GM18951 (cell line): ENCODE data around the gene MSX1.

Experiments
- POLR2A ChIP-seq: IDR thresholded peaks from 4 replicates; pipeline ENCODE4 v1.6.1; 2011; ENCODE audit warnings: mild to moderate bottlenecking; ENCODE audit not compliant: insufficient read length, insufficient read depth; ENCODE audit errors: extremely low read depth
- in situ Hi-C: fragments of 300-500 bp; cut with MboI; formaldehyde crosslinking; loops from one replicate; pipeline ENCODE4 v1.12.0; 2022; ENCODE audit warnings: low sequenced_read_pairs, mixed read lengths, inconsistent platforms; ENCODE audit not compliant: unreplicated experiment

MSX1 gene

DNA sequence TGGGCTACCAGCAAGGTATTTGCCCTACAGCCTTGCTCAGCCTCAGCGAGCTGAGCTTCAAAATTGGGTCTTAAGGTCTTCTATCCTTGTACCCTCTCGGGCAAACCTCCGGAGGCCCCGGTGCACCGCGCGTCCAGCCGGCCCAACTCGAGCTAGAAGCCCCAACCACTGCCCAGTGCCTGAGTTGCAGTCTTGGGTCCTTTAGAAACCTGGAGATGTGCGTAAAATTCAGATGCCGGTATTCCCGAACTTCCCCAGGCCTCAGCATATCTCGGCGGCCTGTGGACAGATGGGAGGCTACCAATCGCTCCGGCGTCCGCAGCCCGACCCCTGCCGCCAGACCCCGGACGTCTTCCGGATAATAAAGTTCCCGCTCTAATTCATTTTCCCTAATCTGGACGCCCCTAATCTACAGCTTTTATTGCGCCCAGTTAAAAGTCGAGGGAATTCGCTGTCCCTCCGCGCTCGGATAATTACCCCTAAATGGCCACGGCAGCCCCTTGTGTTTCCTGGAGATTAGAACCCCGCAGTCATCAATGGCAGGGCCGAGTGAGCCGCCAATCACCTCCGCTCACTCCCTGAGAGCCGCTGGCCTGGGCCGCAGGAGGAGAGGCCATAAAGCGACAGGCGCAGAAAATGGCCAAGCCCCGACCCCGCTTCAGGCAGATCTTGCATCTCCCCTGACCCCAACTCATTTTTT is 1.5 kb upstream of the MSX1 start:
- TF ChIP-seq POLR2A, result no peak
- in situ Hi-C loops, result no loop called here

DNA sequence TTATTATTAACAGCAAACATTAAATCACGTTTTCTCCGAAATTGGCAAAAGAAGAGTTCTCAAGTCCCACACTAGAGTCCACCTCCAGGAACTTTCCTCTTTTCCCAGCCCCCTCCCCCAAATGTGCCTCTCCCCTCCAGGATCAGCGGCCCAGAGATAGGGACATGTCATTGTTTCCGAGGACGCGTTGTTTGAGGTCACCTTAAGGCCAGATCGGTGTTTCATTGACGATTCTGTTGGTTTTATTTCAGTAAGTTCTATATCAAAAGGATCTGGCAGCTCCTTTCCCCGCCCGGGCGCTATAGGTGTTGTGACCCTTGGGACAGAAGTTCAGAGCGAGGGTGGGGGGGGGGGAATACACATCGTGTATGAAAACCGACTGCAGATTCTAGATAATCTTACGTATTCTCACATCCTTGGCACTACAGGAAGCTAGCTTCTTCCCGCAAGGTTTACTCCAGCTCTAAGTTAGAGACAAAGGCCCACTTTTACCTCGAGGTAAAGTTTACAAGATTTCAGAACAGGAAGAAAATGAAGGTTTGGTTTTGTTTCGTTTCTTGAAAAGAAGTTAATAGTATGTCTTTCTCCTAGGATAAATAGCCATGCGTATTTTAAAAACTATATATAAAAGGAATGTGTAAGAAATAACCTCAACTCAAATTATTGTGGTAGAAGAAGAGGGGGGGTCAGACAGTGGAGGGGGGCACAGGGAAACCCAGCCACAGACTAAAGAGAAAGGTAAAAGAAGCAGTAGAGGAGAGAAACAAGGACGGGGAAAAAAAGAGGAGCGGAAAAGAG is 739 bp upstream of the MSX1 start:
- in situ Hi-C loops, result no loop called here
- no peak for TF ChIP-seq POLR2A

DNA sequence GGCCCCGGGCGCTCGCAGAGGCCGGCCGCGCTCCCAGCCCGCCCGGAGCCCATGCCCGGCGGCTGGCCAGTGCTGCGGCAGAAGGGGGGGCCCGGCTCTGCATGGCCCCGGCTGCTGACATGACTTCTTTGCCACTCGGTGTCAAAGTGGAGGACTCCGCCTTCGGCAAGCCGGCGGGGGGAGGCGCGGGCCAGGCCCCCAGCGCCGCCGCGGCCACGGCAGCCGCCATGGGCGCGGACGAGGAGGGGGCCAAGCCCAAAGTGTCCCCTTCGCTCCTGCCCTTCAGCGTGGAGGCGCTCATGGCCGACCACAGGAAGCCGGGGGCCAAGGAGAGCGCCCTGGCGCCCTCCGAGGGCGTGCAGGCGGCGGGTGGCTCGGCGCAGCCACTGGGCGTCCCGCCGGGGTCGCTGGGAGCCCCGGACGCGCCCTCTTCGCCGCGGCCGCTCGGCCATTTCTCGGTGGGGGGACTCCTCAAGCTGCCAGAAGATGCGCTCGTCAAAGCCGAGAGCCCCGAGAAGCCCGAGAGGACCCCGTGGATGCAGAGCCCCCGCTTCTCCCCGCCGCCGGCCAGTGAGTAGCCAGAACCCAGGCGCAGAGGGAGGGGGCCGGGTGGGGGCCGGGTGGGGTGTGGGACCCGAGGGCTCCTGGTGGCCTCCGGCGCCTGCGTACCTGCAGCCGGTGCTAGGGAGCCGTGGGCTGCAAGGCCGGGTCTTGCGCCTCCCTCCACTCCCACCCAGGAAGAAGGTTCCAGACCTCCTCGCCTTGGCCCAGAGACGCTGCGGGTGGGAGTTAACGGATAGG is 534 bp downstream of the MSX1 start:
- no peak for TF ChIP-seq POLR2A
- in situ Hi-C loops, result loop anchor here (10.0 kb wide), 1 partner anchor 365 kb away; no protein-coding TSS in a partner anchor

DNA sequence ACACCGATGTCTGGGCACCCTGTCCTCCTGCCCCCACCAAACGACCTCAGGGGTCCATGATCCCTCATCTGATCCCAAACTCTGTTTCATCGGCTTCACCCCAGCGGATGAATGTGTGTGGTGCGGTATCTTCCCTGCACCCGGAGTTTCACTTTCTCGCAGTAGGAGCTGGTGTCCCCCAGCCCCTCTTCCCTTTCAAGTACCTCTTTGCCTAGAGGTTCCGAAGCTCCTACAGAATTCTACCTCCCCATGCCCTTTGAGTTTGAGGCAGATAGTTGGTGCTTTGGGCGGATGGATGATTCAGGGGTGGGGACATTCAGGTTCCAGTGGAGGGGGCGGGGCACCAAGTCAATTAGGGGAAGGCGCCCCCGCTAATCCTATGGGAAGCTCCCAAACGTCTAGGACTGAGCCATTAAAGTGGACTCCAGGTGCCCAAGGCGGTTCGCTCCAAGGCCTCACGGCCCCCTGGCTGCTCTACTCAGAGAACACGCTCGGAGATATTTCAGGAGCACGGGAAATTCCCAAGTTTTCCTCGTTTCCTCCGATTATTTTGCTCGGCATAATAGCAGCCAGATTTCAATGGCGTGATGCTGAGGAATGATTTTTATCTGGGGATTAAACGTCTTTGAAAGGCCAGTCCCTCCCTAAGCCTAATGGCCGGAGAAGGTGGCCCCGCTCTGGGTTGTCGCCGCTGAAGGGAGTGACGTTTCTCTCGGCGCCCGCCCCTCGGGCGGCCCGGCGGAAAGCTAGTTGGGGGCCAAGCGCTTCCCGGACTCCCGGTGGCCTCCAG is 1.3 kb downstream of the MSX1 start:
- no peak for TF ChIP-seq POLR2A
- in situ Hi-C loops, result loop anchor here (10.0 kb wide), 1 partner anchor 366 kb away; no protein-coding TSS in a partner anchor

DNA sequence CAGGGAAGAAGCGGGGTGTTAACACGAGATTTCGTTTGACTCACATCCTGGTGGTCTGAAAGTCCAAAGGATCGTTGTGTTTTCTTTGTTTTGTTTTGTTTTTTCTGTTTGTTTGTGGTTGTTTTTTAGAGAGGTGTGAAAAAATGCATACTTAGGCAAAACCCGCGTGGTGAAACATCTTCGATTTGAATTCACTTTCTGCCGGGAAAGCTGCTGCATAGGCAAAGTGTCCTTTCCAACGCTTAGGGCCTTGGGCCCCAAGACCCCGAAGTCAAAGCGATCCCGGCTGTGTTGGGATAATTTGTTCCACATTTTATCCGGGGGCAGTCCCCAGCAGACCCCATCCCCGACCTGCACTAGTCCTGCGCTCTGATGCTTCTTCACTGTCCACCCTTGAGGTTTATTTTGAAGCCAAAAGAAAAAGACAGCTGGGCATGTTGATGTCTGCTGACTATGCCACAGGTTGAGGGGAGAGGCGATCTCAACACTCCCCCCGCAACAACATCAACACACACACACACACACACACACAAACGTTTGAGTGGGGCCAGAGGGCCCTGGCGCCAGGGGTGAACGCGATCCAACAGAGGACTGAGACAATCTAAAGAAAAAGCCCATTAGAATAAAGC is 2.0 kb downstream of the MSX1 start:
- in situ Hi-C loops, result loop anchor here (10.0 kb wide), 1 partner anchor 367 kb away; no protein-coding TSS in a partner anchor
- no peak for TF ChIP-seq POLR2A

DNA sequence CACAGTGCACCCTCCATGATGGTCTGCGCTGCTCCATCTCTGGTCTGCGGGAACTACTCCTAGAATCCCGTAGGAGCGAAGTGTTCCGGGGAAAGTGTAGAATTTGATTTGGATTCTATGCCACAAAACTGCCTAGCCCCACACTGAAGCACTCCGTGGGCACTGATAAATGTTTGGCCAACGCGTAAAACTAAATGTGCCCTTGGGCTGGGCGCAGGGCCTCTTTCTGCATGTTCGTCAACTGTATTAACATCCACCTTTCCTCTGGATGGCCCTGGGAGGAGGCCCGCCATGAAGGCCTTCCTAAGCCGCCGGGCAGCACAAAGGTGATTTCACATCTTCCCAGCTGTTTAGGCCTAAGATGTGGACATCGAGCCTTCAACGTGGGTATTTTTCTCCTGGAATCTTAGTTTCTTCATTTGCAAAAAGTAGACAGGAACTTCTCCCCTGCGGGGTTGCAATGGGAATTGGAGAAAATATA is 2.6 kb downstream of the MSX1 start:
- TF ChIP-seq POLR2A, result no peak
- in situ Hi-C loops, result loop anchor here (10.0 kb wide), 1 partner anchor 367 kb away; no protein-coding TSS in a partner anchor

DNA sequence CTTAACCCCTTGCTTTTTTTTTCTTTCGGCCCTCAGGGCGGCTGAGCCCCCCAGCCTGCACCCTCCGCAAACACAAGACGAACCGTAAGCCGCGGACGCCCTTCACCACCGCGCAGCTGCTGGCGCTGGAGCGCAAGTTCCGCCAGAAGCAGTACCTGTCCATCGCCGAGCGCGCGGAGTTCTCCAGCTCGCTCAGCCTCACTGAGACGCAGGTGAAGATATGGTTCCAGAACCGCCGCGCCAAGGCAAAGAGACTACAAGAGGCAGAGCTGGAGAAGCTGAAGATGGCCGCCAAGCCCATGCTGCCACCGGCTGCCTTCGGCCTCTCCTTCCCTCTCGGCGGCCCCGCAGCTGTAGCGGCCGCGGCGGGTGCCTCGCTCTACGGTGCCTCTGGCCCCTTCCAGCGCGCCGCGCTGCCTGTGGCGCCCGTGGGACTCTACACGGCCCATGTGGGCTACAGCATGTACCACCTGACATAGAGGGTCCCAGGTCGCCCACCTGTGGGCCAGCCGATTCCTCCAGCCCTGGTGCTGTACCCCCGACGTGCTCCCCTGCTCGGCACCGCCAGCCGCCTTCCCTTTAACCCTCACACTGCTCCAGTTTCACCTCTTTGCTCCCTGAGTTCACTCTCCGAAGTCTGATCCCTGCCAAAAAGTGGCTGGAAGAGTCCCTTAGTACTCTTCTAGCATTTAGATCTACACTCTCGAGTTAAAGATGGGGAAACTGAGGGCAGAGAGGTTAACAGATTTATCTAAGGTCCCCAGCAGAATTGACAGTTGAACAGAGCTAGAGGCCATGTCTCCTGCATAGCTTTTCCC is 3.4 kb downstream of the MSX1 start:
- no peak for TF ChIP-seq POLR2A
- in situ Hi-C loops, result loop anchor here (10.0 kb wide), 1 partner anchor 368 kb away; no protein-coding TSS in a partner anchor

DNA sequence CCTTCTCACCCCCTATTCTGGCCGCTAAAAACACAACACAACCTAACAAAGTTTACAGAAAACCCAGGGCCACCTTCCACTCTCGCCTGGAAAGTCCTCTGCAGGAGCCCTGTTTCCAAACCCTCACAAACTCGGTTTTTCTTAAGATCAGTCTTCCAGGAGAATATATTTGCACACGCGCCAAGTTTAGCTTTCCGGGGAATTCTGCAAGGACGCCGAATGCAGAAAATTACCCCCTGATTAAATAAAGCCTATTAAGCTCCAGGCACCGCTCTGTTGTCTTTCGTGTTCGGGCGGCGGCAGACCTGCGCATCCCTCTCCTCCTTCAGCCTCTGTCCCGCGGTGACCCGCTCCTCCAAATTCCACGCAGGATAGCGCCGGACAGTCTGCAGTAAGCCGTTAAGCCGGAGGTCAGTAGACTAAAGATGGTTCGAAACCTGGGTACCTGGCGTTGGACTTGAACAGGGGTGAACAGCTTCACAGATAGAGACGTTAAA is 5.0 kb downstream of the MSX1 start:
- TF ChIP-seq POLR2A, result no peak
- in situ Hi-C loops, result loop anchor here (10.0 kb wide), 1 partner anchor 370 kb away; no protein-coding TSS in a partner anchor

DNA sequence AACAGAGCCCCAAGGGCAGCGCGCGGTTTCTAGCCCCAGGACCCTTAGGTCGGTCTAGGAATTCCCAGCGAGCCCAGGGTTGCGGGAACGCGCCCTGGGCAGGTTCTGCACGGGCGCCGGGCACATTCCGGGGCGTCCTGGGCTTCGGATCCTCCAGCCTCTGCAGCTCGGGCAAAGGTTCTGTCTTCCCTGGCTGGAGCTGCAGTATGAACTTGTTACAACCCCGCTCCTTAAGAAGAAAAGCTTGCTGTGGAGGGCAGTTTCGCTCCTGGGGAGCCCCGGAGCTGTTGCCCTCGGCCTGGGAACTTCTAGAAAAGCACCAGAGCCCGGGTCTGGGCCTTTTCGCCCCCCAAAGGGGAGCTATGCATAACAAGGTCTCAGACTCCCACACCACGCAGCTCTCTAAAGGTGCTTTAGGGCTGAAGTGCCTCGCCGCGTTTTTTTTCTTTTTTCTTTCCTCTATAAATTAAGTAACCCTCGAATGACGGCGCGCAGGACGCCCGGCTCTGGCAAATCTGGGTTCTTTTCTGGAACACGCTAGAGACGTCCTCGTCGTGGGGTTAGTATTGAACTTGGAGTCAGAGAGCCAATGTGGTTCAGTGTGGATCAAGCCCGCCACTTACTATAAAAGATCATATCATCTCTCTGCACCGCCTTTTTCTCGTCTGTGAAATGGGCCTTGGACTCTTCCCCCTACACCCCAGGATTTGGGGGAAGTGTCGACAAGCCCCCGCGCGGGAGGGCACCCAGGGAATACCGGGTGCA is 5.7 kb downstream of the MSX1 start:
- TF ChIP-seq POLR2A, result no peak
- in situ Hi-C loops, result loop anchor here (10.0 kb wide), 1 partner anchor 370 kb away; no protein-coding TSS in a partner anchor

DNA sequence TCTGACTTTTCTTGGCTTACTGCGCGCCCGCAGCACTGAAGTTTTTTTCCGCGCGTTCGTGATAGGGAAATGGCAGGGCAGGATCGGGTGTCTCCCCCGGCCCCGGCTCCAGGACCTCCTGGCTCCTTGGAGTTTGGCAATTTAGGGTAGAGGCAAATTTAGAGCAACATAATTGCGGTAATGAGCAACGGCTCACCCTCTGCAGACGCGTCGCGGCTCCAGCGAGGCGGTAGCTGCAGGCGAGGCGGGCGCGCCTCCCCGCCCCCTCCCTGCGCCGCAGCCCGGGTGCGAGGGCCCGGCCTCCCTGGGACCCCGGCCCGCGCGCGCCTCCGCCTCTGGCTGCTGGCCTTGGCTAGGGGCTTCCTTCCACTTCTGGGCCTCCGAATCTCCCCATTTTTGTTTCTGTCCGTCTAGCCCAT is 6.2 kb downstream of the MSX1 start:
- in situ Hi-C loops, result loop anchor here (10.0 kb wide), 1 partner anchor 371 kb away; no protein-coding TSS in a partner anchor
- no peak for TF ChIP-seq POLR2A
